ENCODE results near the gene MOK.
A peak's percentile ranks its signal among the peaks of the same experiment; 100 is the strongest.

Gene MOK

DNA sequence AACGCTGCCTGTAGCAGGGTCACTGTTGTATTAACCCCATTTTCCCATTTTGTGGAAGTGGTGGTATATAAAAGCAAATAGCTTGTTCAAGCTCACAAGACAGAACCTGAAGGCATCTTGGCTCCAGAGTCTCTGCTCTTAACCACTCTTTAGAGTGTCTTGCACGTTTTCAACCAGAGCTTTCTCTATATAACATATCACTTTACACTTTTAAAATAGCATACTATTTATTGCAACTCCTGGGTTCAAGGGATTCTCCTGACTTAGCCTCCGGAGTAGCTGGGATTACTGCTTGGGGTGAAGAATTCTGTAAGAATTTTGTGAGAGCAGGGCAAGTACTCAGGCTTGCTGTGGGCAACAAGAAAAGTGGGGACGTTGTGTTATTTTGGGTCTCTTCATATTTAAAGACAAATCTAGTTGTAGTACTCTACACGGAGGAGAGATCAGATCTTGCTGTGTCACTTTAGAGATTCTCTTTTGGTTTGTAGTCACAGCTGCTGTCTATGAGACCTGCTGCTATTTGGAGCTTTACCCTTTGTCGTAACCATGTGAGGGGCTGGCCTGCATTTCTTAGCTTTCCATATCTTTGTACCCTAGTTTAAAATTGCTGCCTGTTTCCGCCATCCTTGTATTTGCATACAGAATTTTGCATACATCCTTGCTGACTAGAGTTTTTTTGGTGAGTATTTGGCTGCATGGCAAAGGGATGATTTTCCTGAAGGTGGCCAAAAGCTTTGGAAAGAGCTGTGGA is 124.5 kb downstream of the MOK start:
- Histone ChIP-seq H3K9me3 (ENCODE audit: control insufficient read depth, low read length) (no peaks in the 10 kb centered on the region), H3K4me1 (ENCODE audit: control insufficient read depth, insufficient read depth, low read length, poor library complexity, severe bottlenecking) (peaks cover 4% of the 10 kb centered on the region), H3K36me3 (ENCODE audit: control insufficient read depth, insufficient read depth, low read length) (peaks cover 6% of the 10 kb centered on the region), H3K4me3 (ENCODE audit: extremely low read depth, insufficient read depth, low read length, poor library complexity, severe bottlenecking) (no peak overlapping the region), H3K27ac (ENCODE audit: low read depth, low read length, severe bottlenecking) (peak overlapping the region; percentile 23)
- 53 to 93% methylated on average over 3 to 6 of the region's 7 CpGs for WGBS, 2 experiments (ENCODE audit: insufficient coverage in 2 of 2)

Data from mesodermal cell (in vitro differentiated cells).